BLaER1 (cell line): ENCODE data around the gene MYB.
A peak's percentile ranks its signal among the peaks of the same experiment; 100 is the strongest.
"Not testable (repeated sequence)": the region's sequence is repeated elsewhere in the genome, so short reads cannot be mapped to it uniquely, and the experiment has no call there.

ENCODE experiments used
- H3K27ac ChIP-seq: shearing (Covaris generic); formaldehyde crosslinking; 2 replicates; pipeline ENCODE4 v1.8.1; 2022
- H3K27me3 ChIP-seq: shearing (Covaris generic); formaldehyde crosslinking; 2 replicates; pipeline ENCODE4 v1.8.1; 2022
- H3K36me3 ChIP-seq: shearing (Covaris generic); formaldehyde crosslinking; 2 replicates; pipeline ENCODE4 v1.8.1; 2022
- H3K4me1 ChIP-seq: shearing (Covaris generic); formaldehyde crosslinking; 2 replicates; pipeline ENCODE4 v1.8.1; 2022
- H3K4me2 ChIP-seq: shearing (Covaris generic); formaldehyde crosslinking; 2 replicates; pipeline ENCODE4 v1.8.1; 2022
- H3K4me3 ChIP-seq: shearing (Covaris generic); formaldehyde crosslinking; 2 replicates; pipeline ENCODE4 v1.8.1; 2022
- H3K9ac ChIP-seq: shearing (Covaris generic); formaldehyde crosslinking; 2 replicates; pipeline ENCODE4 v1.8.1; 2022
- H3K9me3 ChIP-seq: shearing (Covaris generic); formaldehyde crosslinking; 2 replicates; pipeline ENCODE4 v1.8.1; 2022
- H4K20me1 ChIP-seq: shearing (Covaris generic); formaldehyde crosslinking; 2 replicates; pipeline ENCODE4 v1.8.1; 2022
- Cebpa-rat ChIP-seq: shearing (Covaris generic); IDR thresholded peaks from 2 replicates; pipeline ENCODE4 v1.8.1; 2022

The MYB gene

DNA sequence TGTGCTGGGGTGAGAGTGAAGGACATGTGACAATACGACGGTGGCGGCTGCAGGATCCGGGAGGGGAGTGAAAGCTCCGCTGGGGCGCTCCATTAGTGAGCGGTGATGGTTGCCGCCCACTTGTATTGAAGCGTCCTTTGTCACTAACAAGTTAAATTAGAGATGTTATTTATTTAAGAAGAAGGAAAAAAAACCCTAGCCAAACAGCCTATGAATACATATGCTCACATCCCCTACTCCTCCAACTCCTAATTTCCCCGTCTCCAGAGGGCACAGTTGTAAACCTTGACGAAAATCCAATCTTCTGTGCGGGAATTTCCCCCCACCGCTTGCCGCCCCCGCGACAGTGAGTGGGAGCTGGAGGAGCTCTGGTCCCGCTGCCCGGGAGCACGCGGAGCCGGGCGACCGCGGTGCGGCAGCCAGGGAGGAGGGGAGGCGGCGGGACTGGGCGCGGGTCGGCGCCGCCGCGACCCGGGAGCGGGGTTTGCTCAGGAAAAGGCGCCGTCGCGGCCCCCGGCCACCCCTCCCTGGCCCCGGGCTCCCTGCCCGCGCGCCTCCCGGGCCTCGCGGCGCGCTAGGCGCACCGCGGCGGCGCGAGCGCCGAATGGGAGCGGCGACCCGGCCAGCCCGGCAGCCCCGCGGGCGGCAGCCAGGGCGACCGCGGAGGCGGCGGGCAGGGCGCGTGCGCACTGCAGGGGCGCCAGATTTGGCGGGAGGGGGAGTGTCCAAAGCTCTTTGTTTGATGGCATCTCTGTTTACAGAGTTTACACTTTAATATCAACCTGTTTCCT lies at the start of gene MYB:
Gene MYB, plus strand, starts transcription at position 767 of the 791 bp plus-strand sequence. CDS start 206 bp downstream, outside the sequence.
- Histone ChIP-seq H3K4me1 (peaks cover 50% of the 10 kb centered on the region), H3K4me2 (peak within 1 kb of the TSS; percentile 92), H3K27me3 (no peaks in the 10 kb centered on the region), H3K9me3 (no peaks in the 10 kb centered on the region; the same call in 1 of the 2 replicates), H3K27ac (peak within 1 kb of the TSS; percentile 99), H3K9ac (peak within 1 kb of the TSS; percentile 99), H3K4me3 (peak within 1 kb of the TSS; percentile 99), H3K36me3 (peaks cover 37% of the 10 kb centered on the region), H4K20me1 (peaks cover 37% of the 10 kb centered on the region)
- no peak for TF ChIP-seq Cebpa-rat

DNA sequence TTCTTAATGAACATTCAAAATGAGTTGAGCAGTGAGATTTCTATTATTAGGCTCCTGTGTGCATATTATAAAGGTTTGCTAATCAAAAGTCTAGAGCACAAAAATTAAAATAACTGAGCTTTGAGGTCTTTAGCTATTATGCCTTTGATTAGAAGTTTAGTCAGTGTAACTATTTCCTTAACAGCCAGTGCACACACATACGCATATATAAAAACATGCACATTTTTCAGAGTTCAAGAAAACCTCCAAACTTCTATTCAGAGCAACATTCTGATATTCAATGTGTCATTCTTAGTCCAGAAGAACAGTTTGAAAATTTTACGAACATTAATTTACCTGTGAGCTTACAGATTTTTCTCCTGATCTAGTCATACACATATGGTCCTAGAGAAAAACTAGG lies 48.3 kb upstream of the MYB start:
- no peak overlapping the region for H3K27ac ChIP-seq
- no peaks in the 10 kb centered on the region for H3K9me3 ChIP-seq
- no peaks in the 10 kb centered on the region for H3K36me3 ChIP-seq
- H3K9ac ChIP-seq, result no peak overlapping the region
- H3K4me2 ChIP-seq, result no peak overlapping the region
- no peak overlapping the region for H3K4me3 ChIP-seq
- H4K20me1 ChIP-seq, result no peaks in the 10 kb centered on the region
- no peak for TF ChIP-seq Cebpa-rat
- H3K4me1 ChIP-seq, result peaks cover 31% of the 10 kb centered on the region
- no peaks in the 10 kb centered on the region for H3K27me3 ChIP-seq

DNA sequence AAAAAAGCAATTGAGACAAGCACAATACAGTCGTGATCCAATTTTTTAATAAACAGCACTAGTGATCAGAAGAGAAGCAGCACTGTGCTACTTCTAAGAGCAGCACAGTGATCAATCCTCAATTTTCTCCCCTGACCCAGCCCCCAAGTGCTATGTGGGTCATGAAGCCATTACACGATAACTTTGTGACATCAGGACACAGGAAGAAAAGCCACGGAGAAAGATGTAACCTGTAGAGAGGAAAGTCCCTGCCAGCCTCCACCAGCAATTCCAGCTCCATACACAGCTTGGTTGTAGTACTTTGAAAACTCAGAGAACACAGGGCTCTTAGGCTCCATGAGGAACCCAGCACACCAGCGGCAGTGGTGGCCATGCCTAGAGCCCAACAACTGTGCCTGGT lies 45.3 kb upstream of the MYB start:
- H3K27me3 ChIP-seq, result no peaks in the 10 kb centered on the region
- TF ChIP-seq Cebpa-rat, result no peak
- H4K20me1 ChIP-seq, result no peaks in the 10 kb centered on the region
- H3K9ac ChIP-seq, result no peak overlapping the region
- no peaks in the 10 kb centered on the region for H3K36me3 ChIP-seq
- no peak overlapping the region for H3K4me3 ChIP-seq
- H3K4me1 ChIP-seq, result peaks cover 8% of the 10 kb centered on the region; the same call in 1 of the 2 replicates
- no peaks in the 10 kb centered on the region for H3K9me3 ChIP-seq
- H3K4me2 ChIP-seq, result no peak overlapping the region
- no peak overlapping the region for H3K27ac ChIP-seq

DNA sequence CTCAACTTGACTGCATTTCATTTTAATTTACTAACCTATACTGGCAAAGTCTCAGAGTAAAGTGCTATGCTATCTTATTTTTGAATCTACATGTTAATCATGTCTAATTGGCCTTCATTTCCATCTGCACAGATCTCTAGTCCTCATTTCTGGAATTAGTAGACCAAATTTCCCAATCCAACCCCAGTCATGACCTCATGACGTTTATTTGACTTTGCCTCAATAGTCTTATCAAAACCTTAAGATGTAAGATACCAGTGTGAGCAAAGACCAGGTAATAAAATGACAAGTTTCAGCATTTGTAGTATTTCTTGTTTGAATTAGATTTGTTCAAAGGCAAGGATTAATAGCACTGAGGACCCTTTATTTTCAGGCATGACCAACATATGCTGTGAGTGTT lies 43.3 kb upstream of the MYB start:
- 0 out of 2 replicates have a peak overlapping the region, but pooled peaks have one; percentile 0 for H3K4me2 ChIP-seq
- H4K20me1 ChIP-seq, result no peaks in the 10 kb centered on the region
- no peaks in the 10 kb centered on the region for H3K9me3 ChIP-seq
- TF ChIP-seq Cebpa-rat, result no peak
- H3K27ac ChIP-seq, result no peak overlapping the region
- H3K36me3 ChIP-seq, result no peaks in the 10 kb centered on the region
- H3K9ac ChIP-seq, result no peak overlapping the region
- no peak overlapping the region for H3K4me3 ChIP-seq
- H3K27me3 ChIP-seq, result no peaks in the 10 kb centered on the region
- peaks cover 26% of the 10 kb centered on the region for H3K4me1 ChIP-seq

DNA sequence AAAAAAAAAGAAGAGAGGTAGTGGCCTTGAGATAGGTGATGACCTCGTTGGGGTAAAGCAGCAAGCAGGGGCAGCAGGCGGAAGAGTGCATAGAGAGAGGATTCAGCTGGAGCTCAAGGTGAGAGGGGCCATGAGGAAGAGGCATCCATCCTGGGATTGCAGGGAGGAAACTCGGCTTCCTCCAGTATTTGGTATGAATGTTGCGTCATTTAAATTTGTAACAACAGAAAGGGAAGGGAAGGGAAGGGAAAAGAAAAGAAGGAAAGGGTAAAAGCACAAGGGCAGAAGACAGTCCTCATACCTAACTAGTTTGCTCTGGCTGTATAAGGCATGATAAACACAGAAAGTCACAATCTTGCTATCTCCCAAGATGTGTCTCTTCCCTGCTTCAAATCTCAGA lies 39.9 kb upstream of the MYB start:
- no peaks in the 10 kb centered on the region for H4K20me1 ChIP-seq
- no peak overlapping the region for H3K27ac ChIP-seq
- H3K9me3 ChIP-seq, result no peaks in the 10 kb centered on the region
- TF ChIP-seq Cebpa-rat, result no peak
- H3K4me2 ChIP-seq, result peak overlapping the region; percentile 44; the same call in 1 of the 2 replicates
- H3K4me1 ChIP-seq, result peaks cover 59% of the 10 kb centered on the region
- H3K36me3 ChIP-seq, result no peaks in the 10 kb centered on the region
- no peaks in the 10 kb centered on the region for H3K27me3 ChIP-seq
- no peak overlapping the region for H3K9ac ChIP-seq
- no peak overlapping the region for H3K4me3 ChIP-seq

DNA sequence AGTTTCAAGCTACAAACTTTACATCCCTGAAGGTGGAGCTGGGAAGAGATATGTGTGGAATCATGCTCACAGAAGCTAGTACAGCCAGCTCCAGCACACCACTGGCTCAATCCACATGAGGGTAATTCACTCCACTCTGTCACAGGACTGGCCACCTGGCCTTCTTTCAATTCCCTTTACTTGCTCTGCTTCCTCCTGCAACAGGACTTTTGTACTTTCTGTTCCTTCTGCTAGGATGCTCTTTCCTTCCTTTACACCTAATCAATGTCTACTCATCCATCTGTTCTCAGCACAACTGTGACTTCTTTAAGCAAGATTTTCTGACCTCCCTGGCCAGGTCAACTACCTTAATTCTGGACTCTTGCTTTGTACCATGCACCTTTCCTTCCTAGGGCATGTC lies 39.4 kb upstream of the MYB start:
- H3K9ac ChIP-seq, result no peak overlapping the region
- H3K27ac ChIP-seq, result no peak overlapping the region
- no peaks in the 10 kb centered on the region for H3K27me3 ChIP-seq
- H3K9me3 ChIP-seq, result no peaks in the 10 kb centered on the region
- no peak for TF ChIP-seq Cebpa-rat
- no peak overlapping the region for H3K4me3 ChIP-seq
- peaks cover 61% of the 10 kb centered on the region for H3K4me1 ChIP-seq
- peak overlapping the region; percentile 44 for H3K4me2 ChIP-seq
- H3K36me3 ChIP-seq, result no peaks in the 10 kb centered on the region
- H4K20me1 ChIP-seq, result no peaks in the 10 kb centered on the region

DNA sequence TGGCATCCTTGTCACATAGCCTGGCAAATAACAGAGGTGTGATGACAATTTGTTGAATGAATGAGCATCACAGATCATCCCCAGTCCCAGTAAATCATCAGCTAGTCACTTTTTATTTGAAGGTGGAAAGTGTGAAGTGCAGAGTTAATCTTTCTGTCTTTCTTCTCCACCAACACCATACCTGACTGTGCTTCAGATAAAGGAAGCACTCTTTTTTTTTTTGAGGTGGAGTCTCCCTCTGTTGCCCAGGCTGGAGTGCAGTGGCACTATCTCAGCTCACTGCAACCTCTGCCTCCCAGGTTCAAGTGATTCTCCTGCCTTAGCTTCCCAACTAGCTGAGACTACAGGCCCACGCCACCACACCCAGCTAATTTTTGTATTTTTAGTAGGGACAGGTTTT lies 38.9 kb upstream of the MYB start:
- Histone ChIP-seq H3K4me2 (peak overlapping the region; percentile 44; the same call in 1 of the 2 replicates), H3K4me1 (peaks cover 59% of the 10 kb centered on the region)
- not testable (repeated sequence) for H3K27ac ChIP-seq, H4K20me1 ChIP-seq, H3K4me3 ChIP-seq, H3K9ac ChIP-seq, H3K9me3 ChIP-seq, H3K36me3 ChIP-seq, H3K27me3 ChIP-seq

DNA sequence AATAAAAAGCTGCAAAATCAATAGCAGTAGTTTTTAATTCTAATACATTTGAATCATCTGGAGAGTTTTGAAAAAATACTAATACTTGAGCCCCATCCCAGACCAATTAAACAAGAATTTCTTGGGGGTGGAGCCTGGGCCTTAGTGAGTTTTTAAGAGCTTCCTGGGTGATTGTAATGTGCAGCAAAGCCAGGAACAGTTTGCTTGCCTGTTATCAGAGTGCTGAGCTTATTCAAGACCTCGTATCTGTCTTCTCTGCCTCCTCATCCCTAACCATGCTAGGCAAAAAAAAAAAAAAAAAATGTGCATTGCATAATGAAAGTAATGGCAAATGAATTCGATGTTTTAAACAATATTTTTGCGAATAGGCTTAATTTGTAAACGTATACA lies 36.4 kb upstream of the MYB start:
- 0 out of 2 replicates have a peak overlapping the region, but pooled peaks have one; percentile 29 for H3K27ac ChIP-seq
- peaks cover 53% of the 10 kb centered on the region for H3K4me1 ChIP-seq
- H3K36me3 ChIP-seq, result no peaks in the 10 kb centered on the region
- no peaks in the 10 kb centered on the region for H3K27me3 ChIP-seq
- H3K4me2 ChIP-seq, result peak overlapping the region; percentile 61
- H3K4me3 ChIP-seq, result no peak overlapping the region
- peak overlapping the region; percentile 37; the same call in 1 of the 2 replicates for H3K9ac ChIP-seq
- H4K20me1 ChIP-seq, result no peaks in the 10 kb centered on the region
- TF ChIP-seq Cebpa-rat, result no peak
- H3K9me3 ChIP-seq, result no peaks in the 10 kb centered on the region

DNA sequence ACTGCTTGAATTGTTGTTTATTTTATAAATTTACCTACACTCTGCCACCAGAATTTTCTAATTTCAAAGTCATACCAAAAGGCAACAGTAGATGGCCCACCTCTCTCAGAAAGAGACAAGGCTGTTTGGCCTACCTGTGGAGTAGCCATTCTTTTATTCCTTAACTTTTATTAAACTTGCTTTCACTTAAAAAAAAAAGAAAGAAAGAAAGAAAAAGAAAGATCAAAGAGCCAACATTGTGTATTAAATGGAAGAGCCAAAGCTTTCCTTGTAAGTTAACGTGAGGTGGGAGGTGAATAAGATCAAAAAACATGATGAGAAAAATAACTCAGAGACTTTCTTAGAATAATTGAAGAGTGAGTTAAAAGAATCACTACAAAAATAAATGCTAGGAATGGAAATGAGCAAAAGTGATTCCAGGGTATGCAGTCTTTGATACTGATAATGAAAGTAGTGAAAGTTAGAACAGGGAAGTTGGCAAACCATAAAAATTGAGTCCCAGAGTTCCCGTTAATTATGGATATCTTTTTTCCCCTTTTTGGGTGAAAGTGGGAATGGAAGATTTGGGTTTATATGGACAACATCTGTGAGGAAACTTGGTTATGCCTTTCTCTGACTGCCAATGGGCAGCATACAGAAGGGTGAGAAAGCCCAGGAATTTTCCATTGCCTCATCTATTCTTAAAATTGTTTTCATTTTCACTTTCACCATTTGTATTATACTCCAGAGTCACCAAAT lies 35.9 kb upstream of the MYB start:
- no peak for TF ChIP-seq Cebpa-rat
- no peaks in the 10 kb centered on the region for H3K9me3 ChIP-seq
- no peak overlapping the region for H3K27ac ChIP-seq
- peak overlapping the region; percentile 61 for H3K4me2 ChIP-seq
- no peaks in the 10 kb centered on the region for H3K36me3 ChIP-seq
- no peaks in the 10 kb centered on the region for H3K27me3 ChIP-seq
- H3K4me1 ChIP-seq, result peaks cover 53% of the 10 kb centered on the region
- no peak overlapping the region for H3K9ac ChIP-seq
- H4K20me1 ChIP-seq, result no peaks in the 10 kb centered on the region
- H3K4me3 ChIP-seq, result no peak overlapping the region
